Astrocyte (in vitro differentiated cells and primary cell): ENCODE results near the gene GRIN2A.

Source experiments
- CTCF ChIP-seq: IDR thresholded peaks from 2 replicates; pipeline ENCODE4 v1.5.1; 2011; ENCODE audit warnings: low read depth, mild to moderate bottlenecking, inconsistent platforms, low read length, moderate library complexity; ENCODE audit not compliant: insufficient read depth
- EZH2 ChIP-seq: IDR thresholded peaks from 2 replicates; pipeline ENCODE4 v1.6.1; 2012; ENCODE audit warnings: mild to moderate bottlenecking, low read length, inconsistent platforms; ENCODE audit not compliant: insufficient read depth

- TF ChIP-seq CTCF (no peak), EZH2 (no peak)
Measured at GRCh38 chr16:10225653-10226052, 43.4 kb upstream of the GRIN2A start.
